IPS-18c (cell line): ENCODE results near the gene IER5L.
"Not testable (repeated sequence)": the region's sequence is repeated elsewhere in the genome, so short reads cannot be mapped to it uniquely, and the experiment has no call there.

Source experiments
- H3K4me3 ChIP-seq: 2 replicates; pipeline ENCODE4 v1.7.0; 2013; ENCODE audit warnings: low read depth, mild to moderate bottlenecking, low read length, moderate library complexity; ENCODE audit not compliant: insufficient read depth
- H3K9me3 ChIP-seq: one replicate; pipeline ENCODE4 v1.6.1; 2013; ENCODE audit warnings: mild to moderate bottlenecking, low read length, moderate library complexity; ENCODE audit not compliant: control insufficient read depth, insufficient read depth

Gene IER5L

GRCh38 chr9:129174102-129174723 lies 3.8 kb downstream of the IER5L start:
- Histone ChIP-seq H3K9me3 (no peaks in the 10 kb centered on the region), H3K4me3 (peak overlapping the region; percentile 73)

DNA sequence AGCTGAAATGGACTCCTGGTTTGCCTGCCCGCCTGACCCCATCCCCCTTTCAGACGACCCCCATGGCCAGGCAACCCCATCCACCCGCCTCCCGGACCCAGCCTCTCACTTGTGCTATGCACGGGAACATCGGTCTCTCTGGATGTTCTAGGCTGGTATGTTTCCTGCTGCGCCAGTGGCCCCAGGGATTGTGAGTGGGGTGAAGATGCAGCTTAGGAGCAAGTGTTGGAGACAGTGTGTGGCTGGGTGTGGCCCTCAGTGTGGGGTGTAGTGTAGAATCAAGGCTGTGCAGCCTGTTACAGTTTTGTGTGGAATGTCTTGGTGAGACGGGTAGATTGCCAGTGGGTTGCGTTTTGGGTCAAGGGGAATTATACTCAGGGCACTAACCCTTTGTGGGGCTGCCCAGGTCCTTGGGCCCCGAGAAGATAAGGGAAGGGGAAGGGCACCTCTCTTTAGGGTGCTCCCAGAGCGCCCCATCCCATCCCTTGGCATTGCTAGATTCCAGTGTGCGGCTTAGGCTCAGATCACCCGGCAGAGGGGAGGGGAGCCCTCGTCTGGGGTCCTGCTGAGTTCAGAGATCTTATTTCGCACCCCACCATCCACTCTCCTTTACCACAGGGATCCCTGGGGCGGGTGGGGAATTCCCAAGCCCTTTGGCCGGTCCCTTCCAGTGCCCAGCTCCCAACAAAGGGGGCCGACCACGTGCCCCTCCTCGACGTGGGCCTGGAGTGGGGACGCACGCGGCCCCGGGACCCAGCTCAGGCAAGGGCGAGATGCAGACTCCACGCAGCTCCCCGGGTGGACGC lies 4.6 kb downstream of the IER5L start:
- H3K4me3 ChIP-seq, result peak overlapping the region; percentile 73; the same call in 1 of the 2 replicates
- no peaks in the 10 kb centered on the region for H3K9me3 ChIP-seq

- Histone ChIP-seq H3K9me3 (no peaks in the 10 kb centered on the region), H3K4me3 (no peak overlapping the region)
Measured at GRCh38 chr9:129172816-129173215, 5.2 kb downstream of the IER5L start.

DNA sequence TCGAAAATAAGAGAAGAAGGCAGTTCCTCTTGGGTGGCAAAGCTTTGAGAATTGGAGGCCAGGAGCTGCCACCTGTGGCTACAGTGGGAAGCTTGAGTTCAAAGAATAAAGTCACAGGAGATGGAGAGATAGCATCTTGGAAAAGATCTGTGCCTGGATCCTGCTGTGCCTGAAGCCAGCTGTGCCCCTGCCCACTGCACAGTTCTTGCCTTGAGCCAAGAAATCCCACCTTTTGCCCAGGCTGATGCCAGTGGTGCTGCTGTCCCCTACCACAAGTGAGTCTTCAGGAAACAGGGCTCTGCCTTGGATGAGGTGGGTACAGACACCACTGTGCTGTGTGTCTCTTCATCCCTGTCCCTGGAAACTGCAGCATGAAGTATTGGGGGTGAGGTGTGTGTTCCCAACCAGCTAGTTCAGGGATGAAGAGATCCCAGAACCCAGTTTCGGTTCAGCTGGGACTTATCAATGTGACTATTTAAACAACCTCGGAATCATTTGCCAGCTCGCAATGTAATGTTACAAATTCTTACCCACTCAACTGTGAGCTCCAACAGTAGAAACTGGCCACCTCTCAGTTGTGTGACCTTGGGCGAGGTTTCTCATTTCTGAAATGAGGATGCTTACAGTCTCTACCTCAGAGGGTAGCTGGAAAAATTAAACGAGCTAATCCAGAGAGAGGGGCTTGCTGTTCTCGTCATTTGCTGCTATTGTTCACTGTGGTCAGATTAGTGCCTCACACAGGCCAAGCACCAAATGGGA lies 5.9 kb downstream of the IER5L start:
- Histone ChIP-seq H3K9me3 (no peaks in the 10 kb centered on the region), H3K4me3 (no peak overlapping the region)

DNA sequence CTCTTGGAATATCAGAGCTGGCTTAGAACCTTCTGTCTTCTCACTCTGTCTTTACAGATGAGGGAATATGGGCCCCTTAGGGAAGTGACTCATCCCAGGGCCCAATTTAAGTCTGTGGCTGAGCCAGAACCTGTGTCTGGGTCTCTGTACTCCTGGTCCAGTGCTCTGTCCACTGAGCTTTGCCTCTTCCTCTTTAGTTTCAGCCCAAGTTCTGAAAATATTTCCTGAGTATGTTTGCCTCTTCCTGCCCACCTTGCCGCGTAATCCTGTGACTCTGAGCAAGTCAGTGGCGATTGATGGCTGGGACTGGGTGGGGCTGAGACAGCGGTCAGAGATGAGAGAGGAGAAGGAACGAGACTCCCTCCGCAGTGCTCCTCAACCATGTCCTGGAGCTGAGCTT lies 7.8 kb downstream of the IER5L start:
- no peaks in the 10 kb centered on the region for H3K9me3 ChIP-seq
- no peak overlapping the region for H3K4me3 ChIP-seq

DNA sequence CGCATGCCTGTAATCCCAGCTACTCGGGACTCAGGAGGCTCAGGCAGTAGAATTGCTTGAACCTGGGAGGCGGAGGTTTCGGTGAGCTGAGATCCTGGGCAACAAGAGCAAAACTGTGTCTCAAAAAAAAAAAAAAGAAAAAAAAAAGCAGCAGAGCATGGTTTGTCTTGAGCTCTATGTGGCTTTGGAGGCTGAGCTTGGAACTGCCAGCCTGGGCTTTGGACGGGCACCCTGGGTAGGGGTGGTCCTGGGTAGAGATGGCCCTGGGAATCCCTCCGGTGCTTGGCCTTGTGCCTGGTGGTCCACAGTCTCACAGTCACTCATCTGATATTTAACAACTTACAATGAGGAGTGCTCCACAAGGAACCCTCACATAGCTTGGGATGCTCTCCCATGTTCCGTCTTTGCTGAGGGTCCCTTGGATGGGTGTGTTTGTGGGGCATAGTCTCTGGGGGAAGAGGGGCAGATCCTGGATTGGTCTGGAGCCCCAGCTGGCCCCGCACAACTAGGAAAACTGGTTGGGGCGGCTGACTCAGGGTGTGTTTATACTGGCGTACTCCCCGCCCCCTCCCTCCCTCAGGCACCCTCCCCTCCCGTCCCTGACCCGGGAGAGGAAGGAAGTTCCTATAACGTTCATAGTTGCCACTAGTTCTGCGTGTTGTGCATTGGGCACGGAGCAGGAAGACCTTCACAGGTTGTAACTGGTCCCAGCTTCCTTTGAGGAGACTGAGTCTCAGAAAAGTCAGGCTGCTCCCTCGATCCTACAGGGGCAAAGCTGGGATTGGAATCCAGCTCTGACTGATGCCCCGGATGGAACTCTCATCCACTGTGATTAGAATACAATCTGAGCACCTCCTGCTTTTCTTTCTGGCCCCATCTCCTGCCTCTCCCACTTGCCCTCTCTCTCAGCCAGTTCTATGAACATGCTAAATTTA lies 11.2 kb downstream of the IER5L start:
- H3K4me3 ChIP-seq, result no peak overlapping the region
- no peaks in the 10 kb centered on the region for H3K9me3 ChIP-seq

GRCh38 chr9:129165198-129165597 lies 12.9 kb downstream of the IER5L start:
- Histone ChIP-seq H3K9me3 (no peaks in the 10 kb centered on the region), H3K4me3 (no peak overlapping the region)

DNA sequence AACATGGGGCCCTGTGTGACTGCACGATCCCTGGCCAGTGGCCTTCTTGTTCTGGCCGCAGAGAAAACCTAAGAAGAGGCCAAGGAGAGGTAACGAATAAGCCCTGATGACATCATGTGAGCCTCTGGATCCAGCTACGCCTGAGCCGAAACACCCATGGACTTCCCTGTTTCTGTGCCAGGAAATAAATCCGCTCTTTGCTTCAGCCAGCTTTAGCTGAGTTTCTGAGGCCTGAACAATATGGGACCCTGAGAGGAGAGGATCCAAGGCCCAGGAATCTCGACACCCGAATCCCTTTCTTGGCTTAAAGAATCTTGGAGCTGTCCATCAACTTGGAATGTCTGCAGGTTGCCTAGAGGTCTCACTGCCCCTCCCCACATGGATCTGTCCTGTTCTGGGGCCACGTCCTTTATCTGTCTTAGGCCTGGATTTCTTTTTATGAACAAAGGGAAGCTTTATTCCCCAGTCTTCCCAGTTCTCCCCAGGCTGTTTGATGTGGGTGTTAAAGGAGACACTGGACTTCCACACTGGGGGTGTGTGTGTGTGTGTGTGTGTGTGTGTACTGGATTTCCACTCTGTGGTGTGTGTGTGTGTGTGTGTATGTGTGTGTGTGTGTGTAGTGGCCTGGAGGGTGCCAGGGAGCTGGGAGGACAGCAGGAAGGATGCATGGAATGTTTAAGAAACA lies 13.7 kb downstream of the IER5L start:
- no peaks in the 10 kb centered on the region for H3K9me3 ChIP-seq

GRCh38 chr9:129163753-129164152 lies 14.3 kb downstream of the IER5L start:
- no peaks in the 10 kb centered on the region for H3K9me3 ChIP-seq
- no peak overlapping the region for H3K4me3 ChIP-seq

More for the DNA sequence above, 13.7 kb downstream of the IER5L start:
- H3K4me3 ChIP-seq, result no peak overlapping the region

DNA sequence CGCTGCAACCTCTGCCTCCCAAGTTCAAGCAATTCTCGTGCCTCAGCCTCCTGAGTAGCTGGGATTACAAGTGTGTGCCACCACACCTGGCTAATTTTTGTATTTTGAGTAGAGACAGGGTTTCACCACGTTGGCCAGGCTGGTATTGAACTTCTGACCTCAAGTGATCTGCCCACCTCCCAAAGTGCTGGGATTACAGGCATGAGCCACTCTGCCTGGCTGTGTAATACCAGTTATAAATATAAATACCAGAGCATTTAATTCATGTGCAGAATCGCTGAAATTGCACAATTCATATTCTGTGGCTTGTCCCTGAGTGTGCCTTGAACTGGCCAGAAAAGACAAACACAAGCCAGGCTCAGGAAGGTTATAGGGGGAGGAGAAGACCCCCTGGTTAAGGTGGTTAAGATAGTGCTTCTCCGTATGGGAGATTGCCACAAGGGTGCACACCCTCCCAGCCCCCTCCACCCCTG lies 14.8 kb downstream of the IER5L start:
- H3K9me3 ChIP-seq, H3K4me3 ChIP-seq: not testable (repeated sequence)

- Histone ChIP-seq H3K4me3 (no peak overlapping the region), H3K9me3 (no peaks in the 10 kb centered on the region)
Measured at GRCh38 chr9:129162497-129163197, 15.4 kb downstream of the IER5L start.

- Histone ChIP-seq H3K9me3 (no peaks in the 10 kb centered on the region), H3K4me3 (no peak overlapping the region)
Measured at GRCh38 chr9:129161534-129161837, 16.6 kb downstream of the IER5L start.

DNA sequence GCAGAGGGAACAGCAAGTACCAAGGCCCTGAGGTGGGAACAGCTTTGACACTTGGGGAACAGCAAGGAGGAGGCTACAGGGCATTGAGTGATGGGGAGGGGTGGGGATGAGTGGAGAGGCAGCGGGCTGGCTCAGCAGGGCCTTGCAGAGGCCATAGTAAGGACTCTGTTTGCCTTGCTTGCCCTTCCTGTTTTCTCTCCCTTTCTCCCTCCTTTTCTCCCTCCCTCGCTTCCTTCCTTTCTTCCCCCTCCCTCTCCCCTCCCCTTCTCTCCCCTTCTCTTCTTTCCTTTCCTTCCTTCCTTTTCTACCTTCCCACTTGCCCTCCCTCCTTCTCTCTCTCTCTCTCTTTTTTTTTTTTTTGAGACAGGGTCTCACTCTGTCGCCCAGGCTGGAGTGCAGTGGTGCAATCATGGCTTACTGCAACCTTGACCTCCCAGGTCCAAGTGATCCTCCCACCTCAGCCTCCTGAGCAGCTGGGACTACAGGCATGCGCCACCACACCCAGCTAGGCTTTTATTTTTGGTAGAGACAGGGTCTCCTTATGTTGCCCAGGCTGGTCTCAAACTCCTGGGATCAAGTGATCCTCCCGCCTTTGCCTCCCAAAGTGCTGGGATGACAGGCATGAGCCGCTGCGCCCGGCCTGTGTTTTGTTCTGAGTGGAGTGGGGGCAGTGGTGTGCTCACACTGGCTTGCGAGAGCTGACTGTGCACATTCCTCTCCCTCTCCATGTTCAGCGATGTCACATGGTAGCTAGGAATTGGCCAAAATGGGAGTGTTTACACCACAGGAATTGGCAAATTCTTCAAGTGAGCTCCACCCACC lies 17.1 kb downstream of the IER5L start:
- no peak overlapping the region for H3K4me3 ChIP-seq
- H3K9me3 ChIP-seq, result no peaks in the 10 kb centered on the region

DNA sequence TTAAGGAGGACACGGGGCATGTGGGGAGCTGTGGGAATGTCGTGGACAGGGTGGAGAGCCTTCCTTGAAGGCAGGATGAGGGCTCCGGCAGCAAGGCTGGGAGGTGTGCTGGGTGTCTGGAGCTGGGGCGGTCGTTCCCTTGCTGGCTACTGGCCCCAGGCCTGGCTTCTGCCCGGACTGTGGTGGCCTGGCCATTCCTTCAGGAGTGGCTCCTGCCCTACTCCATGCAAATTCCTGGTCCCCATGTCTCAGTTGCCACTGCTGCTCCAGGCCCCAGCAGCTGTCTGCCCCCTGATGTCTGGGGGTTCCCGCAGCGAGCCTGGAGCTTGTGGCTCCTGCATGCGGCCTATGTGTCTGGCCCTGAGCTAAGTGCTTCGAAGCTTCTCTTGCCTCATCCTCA lies 21.9 kb downstream of the IER5L start:
- Histone ChIP-seq H3K9me3 (no peaks in the 10 kb centered on the region), H3K4me3 (no peak overlapping the region)

GRCh38 chr9:129154866-129155477 lies 23.1 kb downstream of the IER5L start:
- H3K4me3 ChIP-seq, result no peak overlapping the region
- H3K9me3 ChIP-seq, result no peaks in the 10 kb centered on the region
